HEK293T (cell line): ENCODE data around the gene BTN3A1.

ENCODE experiments used
- BHLHE40 ChIP-seq: fragments of 450-650 bp; IDR thresholded peaks from 2 replicates; pipeline ENCODE4 v1.6.1; 2016; ENCODE audit warnings: mild to moderate bottlenecking, moderate library complexity, borderline replicate concordance
- CTBP1 ChIP-seq: fragments of 450-650 bp; IDR thresholded peaks from 2 replicates; pipeline ENCODE4 v1.6.1; 2016; ENCODE audit warnings: borderline replicate concordance
- ELF4 ChIP-seq: fragments of 450-650 bp; IDR thresholded peaks from 2 replicates; pipeline ENCODE4 v1.6.1; 2017; ENCODE audit warnings: antibody characterized with exemption
- FOXA1 ChIP-seq: fragments of 450-650 bp; IDR thresholded peaks from 2 replicates; pipeline ENCODE4 v1.6.1; 2016; ENCODE audit warnings: mild to moderate bottlenecking
- FOXK2 ChIP-seq: fragments of 450-650 bp; IDR thresholded peaks from 2 replicates; pipeline ENCODE4 v1.6.1; 2016; ENCODE audit warnings: mild to moderate bottlenecking
- FOXM1 ChIP-seq: fragments of 450-650 bp; IDR thresholded peaks from 2 replicates; pipeline ENCODE4 v1.6.1; 2017; ENCODE audit warnings: mild to moderate bottlenecking, borderline replicate concordance
- L3MBTL2 ChIP-seq: fragments of 450-650 bp; conservative IDR thresholded peaks from 2 replicates; pipeline ENCODE4 v1.6.1; 2016; ENCODE audit warnings: mild to moderate bottlenecking
- LEF1 ChIP-seq: fragments of 450-650 bp; IDR thresholded peaks from 2 replicates; pipeline ENCODE4 v1.6.1; 2017; ENCODE audit warnings: mild to moderate bottlenecking, borderline replicate concordance
- SP1 ChIP-seq: fragments of 450-650 bp; IDR thresholded peaks from 2 replicates; pipeline ENCODE4 v1.6.1; 2017
- SUZ12 ChIP-seq: fragments of 450-650 bp; IDR thresholded peaks from 2 replicates; pipeline ENCODE4 v1.6.1; 2016; ENCODE audit warnings: mild to moderate bottlenecking
- ZNF384 ChIP-seq: fragments of 450-650 bp; IDR thresholded peaks from 2 replicates; pipeline ENCODE4 v1.6.1; 2016
- TF ChIP-seq, protein P1 (sequence below): fragments of 450-650 bp; IDR thresholded peaks from 2 replicates; pipeline ENCODE4 v1.6.1; 2016

GRCh38 chr6:26401389-26401986 is 587 bp upstream of the BTN3A1 start:
- TF ChIP-seq BHLHE40: no peak
- TF ChIP-seq SP1: no peak
- TF ChIP-seq LEF1: no peak
- TF ChIP-seq SUZ12: no peak
- TF ChIP-seq ELF4: no peak
- TF ChIP-seq FOXM1: no peak
- TF ChIP-seq L3MBTL2: no peak
- TF ChIP-seq CTBP1: no peak
- TF ChIP-seq FOXA1: no peak
- no peak for TF ChIP-seq FOXK2
- TF ChIP-seq ZNF384: no peak
- TF ChIP-seq, protein P1, sequence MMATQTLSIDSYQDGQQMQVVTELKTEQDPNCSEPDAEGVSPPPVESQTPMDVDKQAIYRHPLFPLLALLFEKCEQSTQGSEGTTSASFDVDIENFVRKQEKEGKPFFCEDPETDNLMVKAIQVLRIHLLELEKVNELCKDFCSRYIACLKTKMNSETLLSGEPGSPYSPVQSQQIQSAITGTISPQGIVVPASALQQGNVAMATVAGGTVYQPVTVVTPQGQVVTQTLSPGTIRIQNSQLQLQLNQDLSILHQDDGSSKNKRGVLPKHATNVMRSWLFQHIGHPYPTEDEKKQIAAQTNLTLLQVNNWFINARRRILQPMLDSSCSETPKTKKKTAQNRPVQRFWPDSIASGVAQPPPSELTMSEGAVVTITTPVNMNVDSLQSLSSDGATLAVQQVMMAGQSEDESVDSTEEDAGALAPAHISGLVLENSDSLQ: no peak
